Activated CD4-positive, alpha-beta T cell treated with anti-CD3 and anti-CD28 coated beads, Interleukin-2, amount 10 ng/mL, durations not matched to agents 7 days and 5 days (primary cell): Measurements from ENCODE around the gene TBL1X. TPM values are rescaled to one million over a fixed set of nuclear protein-coding genes. Genes with fewer than 3 reads are reported as not detected.

Experiments used
- CTCF ChIA-PET: fragments of 350-600 bp; sonication (Branson Sonifier 250); formaldehyde crosslinking; loops from one replicate; lab custom pipeline; 2021; ENCODE audit warnings: antibody characterized with exemption; lab: Charles Lee
- POLR2A ChIA-PET: fragments of 350-600 bp; sonication (Branson Sonifier 250); formaldehyde crosslinking; loops from one replicate; lab custom pipeline; 2021; ENCODE audit warnings: antibody characterized with exemption; lab: Charles Lee
- DNase-seq: peaks from one replicate; pipeline ENCODE4 v3.0.0-alpha.2; 2020
- H3K27ac Mint-ChIP-seq: one replicate; pipeline ENCODE4 v1.8.0; 2021; ENCODE audit warnings: mild to moderate bottlenecking, moderate library complexity, mixed read lengths
- H3K27me3 Mint-ChIP-seq: one replicate; pipeline ENCODE4 v1.8.0; 2021; ENCODE audit warnings: mixed read lengths
- H3K36me3 Mint-ChIP-seq: one replicate; pipeline ENCODE4 v1.8.0; 2021; ENCODE audit warnings: low read depth, mixed read lengths
- H3K4me1 Mint-ChIP-seq: one replicate; pipeline ENCODE4 v1.8.0; 2021; ENCODE audit warnings: mixed read lengths
- H3K4me3 Mint-ChIP-seq: one replicate; pipeline ENCODE4 v1.8.0; 2021; ENCODE audit warnings: mild to moderate bottlenecking, moderate library complexity, mixed read lengths
- H3K9me3 Mint-ChIP-seq: one replicate; pipeline ENCODE4 v1.8.0; 2021; ENCODE audit warnings: mixed read lengths
- total RNA-seq, 2 experiments: library from RNA; stranded (reverse); gene quantifications; one replicate each; pipeline ENCODE4 v1.2.3, GENCODE V29; 2021

TBL1X gene
- total RNA-seq, 2 experiments from 2014 or later, result 21.2 to 23.6 TPM

- DNase-seq, result no peak
- H3K36me3 Mint-ChIP-seq, result no peaks in the 10 kb centered on the region
- H3K4me1 Mint-ChIP-seq, result no peaks in the 10 kb centered on the region
- CTCF ChIA-PET, result interaction anchor here (1.3 kb wide), 1 partner anchor 9 kb away, joined by 3 read pairs; no protein-coding TSS in a partner anchor
- no peaks in the 10 kb centered on the region for H3K9me3 Mint-ChIP-seq
- H3K27me3 Mint-ChIP-seq, result no peaks in the 10 kb centered on the region
- H3K4me3 Mint-ChIP-seq, result no peak overlapping the region
- no peak overlapping the region for H3K27ac Mint-ChIP-seq
- POLR2A ChIA-PET, result interaction anchor here (0.6 kb wide), 1 partner anchor 22 kb away, joined by 3 read pairs; no protein-coding TSS in a partner anchor
Observed at GRCh38 chrX:9610771-9611392, 146.0 kb downstream of the TBL1X start.

- no peaks in the 10 kb centered on the region for H3K36me3 Mint-ChIP-seq
- no peaks in the 10 kb centered on the region for H3K9me3 Mint-ChIP-seq
- ChIA-PET POLR2A (no interaction called here), CTCF (no interaction called here)
- DNase-seq, result no peak
- H3K27me3 Mint-ChIP-seq, result no peaks in the 10 kb centered on the region
- no peaks in the 10 kb centered on the region for H3K4me1 Mint-ChIP-seq
- no peak overlapping the region for H3K4me3 Mint-ChIP-seq
- no peak overlapping the region for H3K27ac Mint-ChIP-seq
Observed at GRCh38 chrX:9611436-9612145, 146.7 kb downstream of the TBL1X start.

- Mint-ChIP-seq H3K9me3 (no peaks in the 10 kb centered on the region), H3K4me3 (no peak overlapping the region), H3K4me1 (no peaks in the 10 kb centered on the region), H3K36me3 (no peaks in the 10 kb centered on the region), H3K27ac (no peak overlapping the region), H3K27me3 (no peaks in the 10 kb centered on the region)
- CTCF ChIA-PET, result no interaction called here
- DNase-seq, result no peak
- POLR2A ChIA-PET, result no interaction called here
Observed at GRCh38 chrX:9612146-9612505, 147.3 kb downstream of the TBL1X start.

GRCh38 chrX:9614016-9614415, 149.2 kb downstream of the TBL1X start:
- Mint-ChIP-seq H3K9me3 (no peaks in the 10 kb centered on the region), H3K27me3 (no peaks in the 10 kb centered on the region), H3K36me3 (no peaks in the 10 kb centered on the region), H3K27ac (no peak overlapping the region), H3K4me1 (no peaks in the 10 kb centered on the region), H3K4me3 (no peak overlapping the region)
- ChIA-PET CTCF (no interaction called here), POLR2A (no interaction called here)
- no peak for DNase-seq

GRCh38 chrX:9619133-9619532, 154.3 kb downstream of the TBL1X start:
- H3K9me3 Mint-ChIP-seq, result no peaks in the 10 kb centered on the region
- CTCF ChIA-PET, result interaction anchor here (1.2 kb wide), 1 partner anchor 9 kb away, joined by 3 read pairs; no protein-coding TSS in a partner anchor
- no peaks in the 10 kb centered on the region for H3K27me3 Mint-ChIP-seq
- no peak overlapping the region for H3K27ac Mint-ChIP-seq
- H3K4me3 Mint-ChIP-seq, result no peak overlapping the region
- POLR2A ChIA-PET, result no interaction called here
- DNase-seq, result no peak
- H3K4me1 Mint-ChIP-seq, result peaks cover 14% of the 10 kb centered on the region
- H3K36me3 Mint-ChIP-seq, result no peaks in the 10 kb centered on the region

- Mint-ChIP-seq H3K4me3 (no peak overlapping the region), H3K4me1 (peaks cover 16% of the 10 kb centered on the region), H3K27ac (no peak overlapping the region), H3K36me3 (no peaks in the 10 kb centered on the region), H3K9me3 (no peaks in the 10 kb centered on the region), H3K27me3 (no peaks in the 10 kb centered on the region)
- ChIA-PET POLR2A (no interaction called here), CTCF (interaction anchor here (1.2 kb wide), 1 partner anchor 10 kb away, joined by 3 read pairs; no protein-coding TSS in a partner anchor)
- DNase-seq, result no peak
Observed at GRCh38 chrX:9619581-9619980, 154.7 kb downstream of the TBL1X start.

GRCh38 chrX:9622128-9622527, 157.3 kb downstream of the TBL1X start:
- no peaks in the 10 kb centered on the region for H3K36me3 Mint-ChIP-seq
- no peaks in the 10 kb centered on the region for H3K9me3 Mint-ChIP-seq
- DNase-seq, result no peak
- peaks cover 18% of the 10 kb centered on the region for H3K4me1 Mint-ChIP-seq
- POLR2A ChIA-PET, result no interaction called here
- H3K4me3 Mint-ChIP-seq, result no peak overlapping the region
- H3K27me3 Mint-ChIP-seq, result no peaks in the 10 kb centered on the region
- CTCF ChIA-PET, result no interaction called here
- H3K27ac Mint-ChIP-seq, result no peak overlapping the region

GRCh38 chrX:9626379-9626778, 161.5 kb downstream of the TBL1X start:
- no peaks in the 10 kb centered on the region for H3K27me3 Mint-ChIP-seq
- H3K4me3 Mint-ChIP-seq, result no peak overlapping the region
- DNase-seq, result no peak
- no peak overlapping the region for H3K27ac Mint-ChIP-seq
- peaks cover 20% of the 10 kb centered on the region for H3K4me1 Mint-ChIP-seq
- no peaks in the 10 kb centered on the region for H3K36me3 Mint-ChIP-seq
- ChIA-PET CTCF (no interaction called here), POLR2A (no interaction called here)
- no peaks in the 10 kb centered on the region for H3K9me3 Mint-ChIP-seq

GRCh38 chrX:9627922-9628321, 163.1 kb downstream of the TBL1X start:
- no peak overlapping the region for H3K4me3 Mint-ChIP-seq
- H3K4me1 Mint-ChIP-seq, result peaks cover 11% of the 10 kb centered on the region
- DNase-seq, result no peak
- no peaks in the 10 kb centered on the region for H3K9me3 Mint-ChIP-seq
- H3K36me3 Mint-ChIP-seq, result no peaks in the 10 kb centered on the region
- no peak overlapping the region for H3K27ac Mint-ChIP-seq
- no peaks in the 10 kb centered on the region for H3K27me3 Mint-ChIP-seq
- ChIA-PET POLR2A (no interaction called here), CTCF (interaction anchor here (0.6 kb wide), 1 partner anchor 721 kb away, joined by 3 read pairs; no protein-coding TSS in a partner anchor)

GRCh38 chrX:9628779-9629493, 164.1 kb downstream of the TBL1X start:
- Mint-ChIP-seq H3K9me3 (no peaks in the 10 kb centered on the region), H3K27ac (no peak overlapping the region), H3K36me3 (no peaks in the 10 kb centered on the region), H3K4me1 (peaks cover 9% of the 10 kb centered on the region), H3K4me3 (no peak overlapping the region), H3K27me3 (no peaks in the 10 kb centered on the region)
- CTCF ChIA-PET, result no interaction called here
- POLR2A ChIA-PET, result no interaction called here
- no peak for DNase-seq

GRCh38 chrX:9634551-9634950, 169.7 kb downstream of the TBL1X start:
- Mint-ChIP-seq H3K9me3 (no peaks in the 10 kb centered on the region), H3K27me3 (no peaks in the 10 kb centered on the region), H3K4me1 (peaks cover 9% of the 10 kb centered on the region), H3K27ac (no peak overlapping the region), H3K36me3 (no peaks in the 10 kb centered on the region), H3K4me3 (no peak overlapping the region)
- POLR2A ChIA-PET, result no interaction called here
- DNase-seq, result no peak
- CTCF ChIA-PET, result no interaction called here

- CTCF ChIA-PET, result no interaction called here
- POLR2A ChIA-PET, result no interaction called here
Observed at GRCh38 chrX:9635368-9635767, 170.5 kb downstream of the TBL1X start.

GRCh38 chrX:9635803-9636202, 170.9 kb downstream of the TBL1X start:
- CTCF ChIA-PET, result no interaction called here
- H3K4me3 Mint-ChIP-seq, result no peak overlapping the region
- no peaks in the 10 kb centered on the region for H3K27me3 Mint-ChIP-seq
- DNase-seq, result no peak
- H3K27ac Mint-ChIP-seq, result no peak overlapping the region
- peaks cover 9% of the 10 kb centered on the region for H3K4me1 Mint-ChIP-seq
- no peaks in the 10 kb centered on the region for H3K36me3 Mint-ChIP-seq
- no peaks in the 10 kb centered on the region for H3K9me3 Mint-ChIP-seq
- POLR2A ChIA-PET, result no interaction called here

More at GRCh38 chrX:9635368-9635767, 170.5 kb downstream of the TBL1X start:
- Mint-ChIP-seq H3K36me3 (no peaks in the 10 kb centered on the region), H3K27ac (no peak overlapping the region), H3K9me3 (no peaks in the 10 kb centered on the region), H3K4me1 (peaks cover 9% of the 10 kb centered on the region), H3K4me3 (no peak overlapping the region), H3K27me3 (no peaks in the 10 kb centered on the region)
- no peak for DNase-seq
